ENCODE data around the gene ARHGEF19.
"Not testable (repeated sequence)": the region's sequence is repeated elsewhere in the genome, so short reads cannot be mapped to it uniquely, and the experiment has no call there.

The ARHGEF19 gene

GRCh38 chr1:16218674-16219071 lies 6.2 kb upstream of the ARHGEF19 start:
- DNase-seq, result no peak

GRCh38 chr1:16218014-16218673 lies 5.7 kb upstream of the ARHGEF19 start:
- no peak for DNase-seq

GRCh38 chr1:16217061-16217785 lies 4.8 kb upstream of the ARHGEF19 start:
- peak; percentile 97 for DNase-seq

GRCh38 chr1:16215882-16216753 lies 3.7 kb upstream of the ARHGEF19 start:
- DNase-seq, result peak; percentile 96

GRCh38 chr1:16215240-16215639 lies 2.8 kb upstream of the ARHGEF19 start:
- not testable (repeated sequence) for DNase-seq

GRCh38 chr1:16213544-16213943 lies 1.1 kb upstream of the ARHGEF19 start:
- not testable (repeated sequence) for DNase-seq

- no peak for DNase-seq
Observed at GRCh38 chr1:16213013-16213412, 561 bp upstream of the ARHGEF19 start.

- DNase-seq, result no peak
Observed at GRCh38 chr1:16211824-16212223, 628 bp downstream of the ARHGEF19 start.

GRCh38 chr1:16210581-16210980 lies 1.9 kb downstream of the ARHGEF19 start:
- DNase-seq, result no peak

GRCh38 chr1:16209847-16210407 lies 2.5 kb downstream of the ARHGEF19 start:
- no peak for DNase-seq

GRCh38 chr1:16209132-16209846 lies 3.2 kb downstream of the ARHGEF19 start:
- DNase-seq, result no peak

GRCh38 chr1:16208270-16208987 lies 4.0 kb downstream of the ARHGEF19 start:
- peak; percentile 25 for DNase-seq

- no peak for DNase-seq
Observed at GRCh38 chr1:16207318-16208269, 4.9 kb downstream of the ARHGEF19 start.

GRCh38 chr1:16206547-16207317 lies 5.7 kb downstream of the ARHGEF19 start:
- peak; percentile 96 for DNase-seq

- DNase-seq, result no peak
Observed at GRCh38 chr1:16205891-16206546, 6.4 kb downstream of the ARHGEF19 start.

- no peak for DNase-seq
Observed at GRCh38 chr1:16205334-16205671, 7.1 kb downstream of the ARHGEF19 start.

- peak; percentile 39 for DNase-seq
Observed at GRCh38 chr1:16204634-16205333, 7.7 kb downstream of the ARHGEF19 start.

GRCh38 chr1:16204216-16204615 lies 8.2 kb downstream of the ARHGEF19 start:
- no peak for DNase-seq

GRCh38 chr1:16203550-16203949 lies 8.9 kb downstream of the ARHGEF19 start:
- DNase-seq, result no peak
